HG02840 (cell line): Measurements from ENCODE around the gene GART.
"Not testable (repeated sequence)": the region's sequence is repeated elsewhere in the genome, so short reads cannot be mapped to it uniquely, and the experiment has no call there.

Experiments
- ATAC-seq: cut with Tn5 transposase; IDR thresholded peaks from one replicate; pipeline ENCODE4 v1.9.1; 2021; ENCODE audit warnings: mild to moderate bottlenecking, moderate library complexity, moderate number of reproducible peaks; ENCODE audit not compliant: unreplicated experiment, low FRiP score

Gene GART

DNA sequence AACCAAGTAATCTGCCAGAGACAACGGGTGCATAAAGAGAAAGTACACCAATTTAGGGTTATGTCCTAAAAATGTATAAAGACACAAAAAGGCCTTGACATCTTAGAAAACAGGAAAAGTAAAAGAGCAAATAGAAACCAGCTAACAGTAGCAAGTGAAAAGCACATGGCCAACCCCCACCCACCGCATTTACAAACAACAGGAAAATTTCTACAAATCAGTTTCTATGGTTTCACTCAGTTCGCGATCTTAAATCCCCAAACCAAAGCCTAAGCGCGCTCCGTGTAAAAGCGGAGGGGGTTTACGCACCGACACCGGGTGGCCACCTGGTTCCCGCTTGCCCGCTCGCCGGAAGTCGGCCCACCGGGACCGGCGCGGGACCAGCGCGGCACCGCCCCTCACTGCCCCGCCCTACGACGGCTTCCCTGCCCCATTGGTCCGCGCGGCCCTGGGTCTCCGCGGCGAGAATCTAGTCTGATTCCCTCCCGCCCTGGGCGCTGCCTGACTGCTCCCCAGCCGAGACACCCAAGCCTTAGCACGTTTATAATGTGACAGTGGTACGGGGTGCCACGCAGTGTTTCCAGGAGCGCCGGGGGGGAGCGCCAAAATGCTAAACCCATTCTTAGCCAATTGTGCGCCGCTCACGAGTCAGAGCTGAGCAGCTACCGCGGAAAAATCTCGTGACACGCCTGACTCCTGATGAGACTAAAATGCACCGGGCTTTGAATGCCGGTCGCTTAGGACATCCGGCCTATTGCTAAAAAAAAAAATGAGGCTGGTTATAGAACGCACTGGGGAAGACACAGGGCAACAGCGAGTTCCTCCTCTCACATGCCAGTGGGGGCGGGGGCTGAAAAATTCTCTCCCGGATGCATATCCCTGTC lies at the start of gene GART:
GART (minus strand) TSS at position 362 of the 884 bp plus-strand sequence. CDS start 2,802 bp downstream, outside the sequence.
- peak; percentile 48 for ATAC-seq

DNA sequence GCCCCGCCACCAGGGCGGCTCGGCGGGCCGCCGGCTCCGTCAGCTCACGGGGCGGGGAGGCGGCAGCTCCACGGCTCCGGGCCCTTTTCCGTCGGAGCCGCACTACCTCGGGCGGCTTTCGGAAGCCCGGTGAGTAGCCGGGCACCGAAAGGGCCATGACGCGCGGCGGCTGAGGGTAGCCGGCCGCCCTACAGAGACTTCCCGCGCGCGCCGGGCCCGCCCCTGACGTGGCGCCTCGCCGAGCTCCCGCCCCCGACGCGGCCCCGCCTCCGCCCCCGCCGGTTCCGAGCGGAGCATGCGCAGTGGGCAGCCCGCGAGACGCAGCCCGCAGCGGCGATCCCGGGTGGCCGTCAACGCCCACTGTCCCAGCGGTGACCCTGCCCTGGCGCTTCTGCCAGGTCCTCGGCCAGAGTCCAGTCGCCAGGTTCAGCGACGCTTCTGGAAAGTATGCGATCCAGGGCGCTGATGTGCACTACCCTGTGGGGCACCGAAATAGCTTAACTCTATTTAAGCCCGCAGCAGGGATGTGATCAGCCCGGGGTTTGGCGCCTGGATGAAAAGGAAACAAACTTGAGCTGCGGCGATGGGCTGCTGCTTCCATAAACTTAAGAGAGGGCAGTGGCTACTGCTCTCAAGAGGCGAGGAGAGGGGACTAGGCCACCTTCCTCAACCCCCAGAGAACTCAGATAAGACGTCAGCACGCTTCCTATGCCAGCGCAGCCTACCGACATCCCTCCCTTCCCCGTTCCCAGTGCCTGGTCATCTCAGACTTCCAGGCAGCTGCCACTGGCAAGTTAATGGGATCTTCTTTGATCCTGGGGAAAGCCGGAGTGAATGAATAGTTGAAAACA lies 46.8 kb upstream of the GART start, which contains the start of gene DONSON:
DONSON (minus strand) TSS at position 200 of the 851 bp plus-strand sequence; CDS start at position 157, 43 bp downstream.
- ATAC-seq: peak; percentile 92

DNA sequence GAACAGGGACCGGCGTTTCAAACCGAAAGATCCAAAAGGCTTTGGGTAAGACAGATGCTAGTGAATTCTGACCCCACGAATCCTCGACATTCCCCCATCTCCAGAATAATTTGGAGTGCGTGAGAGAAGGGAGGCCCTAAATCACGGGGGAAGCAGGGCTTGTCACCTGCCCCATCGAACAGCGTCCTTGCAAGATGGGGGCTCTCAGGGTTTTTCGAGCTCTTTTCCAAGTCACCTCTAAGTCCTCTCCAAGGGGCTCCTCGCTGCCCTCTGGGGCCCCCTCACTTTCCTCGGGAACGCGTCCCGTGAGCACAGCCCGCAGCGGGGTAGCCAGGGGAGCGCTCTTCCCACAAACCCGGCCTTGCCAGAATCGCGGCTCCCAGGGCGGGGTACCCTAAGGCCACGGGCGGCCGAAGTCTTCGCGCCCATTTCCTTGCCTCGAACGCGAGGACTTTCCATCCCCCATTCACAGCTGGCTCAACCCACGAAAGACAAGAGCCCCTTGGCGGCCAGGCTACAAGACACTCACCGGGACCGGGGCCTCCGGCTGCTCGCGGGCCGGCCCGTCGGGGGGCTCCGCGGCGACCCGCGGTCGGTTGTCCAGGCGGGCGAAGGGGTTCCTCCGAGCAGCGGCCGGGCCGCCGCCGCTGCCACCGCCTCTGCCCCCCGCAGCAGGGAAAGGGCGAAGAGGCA lies 46.0 kb upstream of the GART start:
- peak; percentile 35 for ATAC-seq

DNA sequence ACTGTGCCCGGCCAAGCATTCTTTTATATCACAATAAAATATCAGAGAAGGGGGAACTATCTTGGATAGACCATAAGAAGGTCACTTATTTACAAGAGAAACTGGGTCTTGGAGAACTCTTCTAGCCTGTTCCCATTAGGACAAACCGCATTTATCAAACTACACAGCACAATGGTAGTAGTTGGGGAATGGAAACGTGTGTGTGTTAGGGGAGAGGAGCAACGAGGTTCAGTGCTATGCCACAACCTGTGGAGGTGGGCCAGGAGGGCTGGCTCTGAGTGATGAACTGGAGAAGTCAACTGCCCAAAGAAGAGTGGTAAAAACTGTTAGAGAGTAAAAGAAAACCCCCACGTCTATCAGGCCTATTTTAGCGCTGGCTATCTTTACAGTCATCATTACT lies 45.0 kb upstream of the GART start:
- ATAC-seq: no peak

DNA sequence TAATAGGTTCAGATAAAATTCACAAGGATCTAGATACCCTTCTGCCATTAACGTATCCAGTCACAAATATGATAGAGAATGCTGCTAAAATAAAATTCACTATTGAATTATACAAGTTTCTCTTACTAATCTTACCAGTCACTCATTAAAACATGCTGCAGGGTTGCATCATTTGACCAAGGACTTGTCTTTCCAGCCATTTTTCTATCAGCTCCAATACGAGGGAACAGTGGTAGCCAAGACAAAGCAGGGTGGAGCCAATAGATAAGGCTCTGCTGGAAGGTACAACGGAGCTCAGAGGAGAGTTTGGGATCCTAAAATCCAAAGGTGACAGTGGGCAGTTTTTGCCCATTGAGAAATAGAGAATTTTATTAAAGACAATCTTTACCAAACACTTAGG lies 42.5 kb upstream of the GART start:
- ATAC-seq: no peak

DNA sequence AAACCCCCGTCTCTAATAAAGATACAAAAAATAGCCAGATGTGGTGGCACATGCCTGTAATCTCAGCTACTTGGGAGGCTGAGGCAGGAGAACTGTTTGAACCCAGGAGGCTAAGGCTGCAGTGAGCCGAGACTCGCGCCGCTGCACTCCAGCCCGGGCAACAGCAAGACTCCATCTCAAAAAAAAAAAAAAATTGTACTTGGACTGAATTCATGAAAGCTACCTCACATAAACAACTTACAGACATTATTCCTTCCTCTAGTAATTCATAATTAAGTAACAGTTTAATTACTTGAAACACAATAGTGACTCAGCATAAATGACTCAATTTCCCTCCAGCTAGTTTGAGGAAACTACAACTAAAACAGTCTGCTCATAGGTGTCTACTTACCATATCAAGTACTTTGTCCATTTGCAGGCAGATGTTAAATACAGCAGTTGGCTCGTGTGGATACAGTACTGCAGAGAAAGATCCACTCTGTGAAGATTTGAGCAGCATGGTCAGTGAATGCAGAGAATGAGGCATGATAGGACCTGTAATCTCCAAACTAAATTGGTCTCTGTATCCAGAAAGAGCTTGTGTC lies 37.1 kb upstream of the GART start:
- ATAC-seq: no peak

DNA sequence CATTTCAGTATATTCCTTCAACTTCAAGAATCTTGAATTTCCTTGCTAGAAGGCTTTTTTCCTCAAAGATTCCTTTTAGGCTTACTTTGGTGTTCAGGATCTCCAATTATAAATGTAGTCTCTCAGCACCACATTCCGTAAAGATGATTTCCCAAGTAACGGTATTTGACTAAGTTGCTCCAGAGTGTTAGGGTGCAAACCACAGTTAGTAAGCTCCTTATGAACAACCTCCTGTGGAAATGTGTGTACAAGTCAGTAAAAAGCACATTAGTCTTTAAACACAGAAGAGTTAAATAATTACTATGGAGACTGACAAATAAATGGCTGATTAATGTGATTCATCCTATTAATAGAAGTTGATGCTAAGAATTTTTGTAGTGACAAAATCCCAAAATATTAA lies 36.3 kb upstream of the GART start:
- no peak for ATAC-seq

DNA sequence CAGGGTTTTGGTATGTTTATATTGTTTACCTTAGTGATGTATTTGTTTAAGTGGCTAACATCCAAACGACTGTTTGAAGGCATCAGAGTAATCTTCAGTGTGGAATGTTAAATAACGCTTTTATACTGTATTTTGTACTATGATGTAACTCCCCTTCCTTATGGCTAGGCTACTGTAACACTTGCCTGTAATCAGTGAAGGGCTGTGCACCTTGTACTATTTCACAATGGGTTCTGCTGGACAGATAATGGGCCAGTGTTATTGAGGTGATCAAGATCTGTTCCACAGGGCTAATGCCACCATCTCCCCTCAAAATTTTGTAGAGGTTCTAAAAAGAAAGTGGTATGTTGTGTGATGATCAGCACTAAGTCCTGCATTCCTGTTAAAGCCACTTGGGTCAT lies 34.8 kb upstream of the GART start:
- ATAC-seq: not testable (repeated sequence)

DNA sequence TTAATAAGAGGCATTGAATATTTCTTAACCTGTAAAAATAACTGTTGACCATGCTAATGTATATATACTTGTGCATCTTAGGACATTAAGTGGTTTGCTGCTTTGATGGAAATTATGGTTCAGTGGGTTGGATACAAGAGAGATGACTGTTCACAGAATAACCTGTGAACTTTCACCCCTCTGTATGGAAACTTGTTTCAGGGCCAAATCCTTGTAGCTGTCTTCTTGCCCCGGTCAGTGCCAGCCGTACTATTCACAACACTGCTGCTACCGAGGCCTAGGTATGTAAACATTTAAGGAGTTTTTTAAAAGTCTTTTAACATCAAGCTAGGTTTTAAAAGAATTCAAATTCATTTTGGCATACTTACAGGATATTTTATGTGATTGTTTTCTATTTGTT lies 30.4 kb upstream of the GART start:
- no peak for ATAC-seq

DNA sequence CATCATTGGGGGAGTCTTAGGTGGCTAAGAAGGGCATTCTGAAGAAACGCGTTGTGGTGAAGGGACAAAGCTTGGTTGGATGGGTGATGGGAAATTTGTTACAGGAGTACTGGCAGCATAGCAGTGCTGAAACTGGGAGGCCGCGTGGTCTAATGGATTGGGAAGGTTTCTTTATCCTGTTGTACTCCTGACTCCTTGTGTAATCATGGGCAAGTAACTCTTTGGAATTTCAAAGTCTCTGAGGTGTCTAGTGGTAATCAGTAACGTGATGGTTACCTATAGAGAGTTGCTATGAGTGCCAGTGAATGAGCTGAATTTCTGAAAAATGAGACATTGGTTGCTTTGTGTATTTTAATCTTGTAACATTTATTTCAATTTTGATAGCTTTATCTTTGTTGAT lies 28.1 kb upstream of the GART start:
- ATAC-seq: no peak

DNA sequence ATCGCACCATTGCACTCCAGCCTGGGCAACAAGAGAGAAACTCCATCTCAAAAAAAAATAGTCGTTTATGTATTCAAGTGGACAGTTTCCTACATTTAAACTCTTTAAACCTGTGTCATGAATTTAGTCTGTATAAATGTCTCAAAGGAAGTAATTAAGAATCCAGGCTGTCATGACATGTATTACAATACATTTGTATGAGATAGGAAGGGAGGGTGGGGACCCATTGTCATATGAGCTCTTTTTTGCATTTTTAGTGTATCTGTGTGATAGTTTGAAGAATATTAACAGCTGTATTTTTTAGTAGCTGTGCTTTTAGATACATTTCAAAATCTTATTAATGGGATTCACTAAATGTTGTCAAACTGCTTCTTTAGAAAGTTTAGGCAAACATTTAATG lies 26.5 kb upstream of the GART start:
- ATAC-seq: no peak

DNA sequence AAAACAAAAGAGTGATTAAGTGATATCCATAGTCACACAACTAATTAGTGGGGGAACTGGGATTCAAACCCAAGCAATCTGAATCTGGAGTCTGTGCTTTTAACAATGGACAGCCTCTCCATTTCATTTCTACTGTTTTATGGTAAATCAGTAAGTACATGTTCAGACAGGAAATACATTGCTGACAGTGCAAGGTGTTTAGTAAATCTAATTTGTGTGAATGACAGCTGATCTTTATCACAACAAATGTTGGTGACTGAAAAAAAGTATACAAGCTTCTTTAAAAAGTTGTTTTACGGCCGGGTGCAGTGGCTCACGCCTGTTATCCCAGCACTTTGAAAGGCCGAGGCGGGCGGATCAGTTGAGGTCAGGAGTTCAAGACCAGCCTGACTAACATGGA lies 26.0 kb upstream of the GART start:
- no peak for ATAC-seq

DNA sequence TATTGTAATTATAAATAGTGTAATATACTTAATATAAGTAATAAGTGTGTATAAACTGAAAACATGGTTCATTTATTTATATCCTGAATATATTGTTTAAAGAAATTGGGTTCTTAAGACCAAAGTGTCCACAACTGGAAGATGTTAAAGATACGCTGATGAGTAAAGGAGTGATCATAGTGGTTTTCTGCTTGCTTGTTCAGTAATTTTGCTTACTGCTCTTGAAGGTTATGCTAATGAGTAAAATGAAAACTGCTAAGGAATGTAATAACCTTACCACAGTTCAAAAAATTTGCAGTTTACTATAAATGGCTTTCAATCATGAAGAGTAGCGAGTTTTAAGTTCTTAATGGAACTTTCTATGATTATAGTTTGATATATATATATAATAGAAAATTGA lies 24.6 kb upstream of the GART start:
- no peak for ATAC-seq

DNA sequence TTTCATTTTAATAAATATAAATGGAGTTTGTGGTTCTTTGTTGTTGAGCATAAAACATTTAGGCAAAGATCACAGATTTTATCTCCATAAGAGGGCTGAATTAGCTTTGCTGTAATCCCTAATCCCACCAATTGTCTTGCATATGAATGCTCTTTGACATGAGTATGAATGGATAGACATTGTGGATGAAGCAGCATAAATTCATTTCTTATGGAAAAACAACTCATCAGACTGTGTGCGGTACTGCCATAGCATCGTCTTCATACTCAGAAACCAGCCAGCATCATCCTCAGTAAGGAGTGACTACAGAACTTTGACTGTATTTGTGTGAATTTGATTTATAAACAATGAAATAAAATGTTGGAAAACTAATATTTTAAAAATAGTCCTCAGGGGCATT lies 20.5 kb upstream of the GART start:
- no peak for ATAC-seq

DNA sequence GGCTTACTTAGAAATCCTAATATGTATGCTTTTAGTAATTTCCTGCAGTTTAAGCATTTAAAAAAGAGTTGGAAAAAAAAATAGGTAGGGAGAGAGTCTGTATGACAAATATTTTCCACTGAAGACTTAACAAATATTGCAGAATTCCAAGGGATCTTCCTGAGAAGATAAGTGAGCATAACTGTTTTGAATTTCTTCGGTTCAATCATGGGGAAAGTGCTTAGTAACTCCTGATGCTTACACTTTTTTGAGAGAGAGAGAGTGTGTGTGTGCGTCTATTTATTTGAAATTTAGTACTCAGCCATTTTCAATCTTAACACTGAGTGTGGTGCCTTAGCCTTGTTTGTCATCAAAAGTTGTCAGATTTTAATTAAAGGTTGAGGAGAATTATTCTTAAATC lies 19.5 kb upstream of the GART start:
- no peak for ATAC-seq

DNA sequence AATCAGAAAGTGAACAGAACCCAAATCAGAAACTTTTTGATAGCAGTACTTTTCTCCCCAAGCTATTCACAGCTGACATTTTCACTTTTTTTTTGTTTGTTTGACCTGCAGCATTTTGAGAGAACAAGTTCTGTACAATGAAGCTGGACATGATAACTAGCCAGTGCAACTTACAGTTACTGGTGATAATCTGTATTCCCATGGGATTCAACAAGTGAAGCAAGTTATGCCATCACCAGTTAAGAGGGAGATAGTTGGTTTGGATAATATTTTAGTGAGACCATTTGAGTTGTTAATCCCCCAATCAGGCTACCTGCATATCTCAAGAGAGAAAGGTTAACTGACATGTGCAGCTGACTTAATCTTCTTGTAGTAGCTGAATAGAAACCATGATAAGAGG lies 19.0 kb upstream of the GART start:
- no peak for ATAC-seq

DNA sequence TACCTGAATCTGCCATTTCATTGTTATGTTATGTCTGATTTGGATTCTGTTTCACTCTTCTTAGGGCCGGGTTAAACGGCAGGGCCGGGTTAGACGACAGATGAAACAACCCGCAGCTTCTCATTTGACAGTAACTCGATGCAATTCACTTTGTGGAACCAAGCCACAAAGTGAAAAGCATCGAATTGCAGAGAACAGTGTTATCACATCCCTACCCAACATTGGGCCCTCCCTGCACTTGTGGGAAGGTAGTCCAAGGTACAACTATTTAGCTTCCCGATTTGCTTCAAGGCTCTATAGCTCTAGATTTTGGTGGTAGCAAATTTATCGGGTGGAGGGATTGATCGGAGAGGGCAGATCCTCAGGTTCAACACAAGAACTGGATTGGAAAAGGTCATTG lies 17.9 kb upstream of the GART start:
- ATAC-seq: no peak

DNA sequence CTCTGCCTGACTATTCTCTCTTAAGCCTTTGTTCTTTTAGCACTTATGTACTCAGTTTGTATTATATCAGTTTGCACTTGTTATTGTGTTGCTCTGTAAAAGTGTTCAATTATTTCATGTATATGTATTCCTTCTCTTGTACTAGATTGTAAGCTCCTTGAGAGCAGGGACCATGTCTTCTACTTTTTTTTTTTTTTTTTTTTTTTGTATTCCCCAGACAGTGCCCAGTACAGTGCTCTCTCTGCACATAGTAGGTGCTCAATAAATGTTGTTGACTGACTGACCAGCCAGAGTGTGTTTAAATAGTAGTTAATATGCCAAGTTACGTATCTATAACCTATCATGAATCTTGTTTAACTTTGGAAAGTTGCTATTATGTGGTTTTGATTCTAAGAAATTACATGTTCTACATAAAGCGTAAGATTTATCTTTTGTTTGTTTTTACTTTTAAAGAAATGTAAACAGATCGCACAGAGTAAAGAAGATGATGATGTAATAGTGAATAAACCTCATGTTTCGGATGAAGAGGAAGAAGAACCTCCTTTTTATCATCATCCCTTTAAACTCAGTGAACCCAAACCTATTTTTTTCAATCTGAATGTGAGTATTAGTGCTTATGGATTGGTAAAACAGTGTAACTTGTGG lies 17.0 kb upstream of the GART start:
- ATAC-seq: no peak

DNA sequence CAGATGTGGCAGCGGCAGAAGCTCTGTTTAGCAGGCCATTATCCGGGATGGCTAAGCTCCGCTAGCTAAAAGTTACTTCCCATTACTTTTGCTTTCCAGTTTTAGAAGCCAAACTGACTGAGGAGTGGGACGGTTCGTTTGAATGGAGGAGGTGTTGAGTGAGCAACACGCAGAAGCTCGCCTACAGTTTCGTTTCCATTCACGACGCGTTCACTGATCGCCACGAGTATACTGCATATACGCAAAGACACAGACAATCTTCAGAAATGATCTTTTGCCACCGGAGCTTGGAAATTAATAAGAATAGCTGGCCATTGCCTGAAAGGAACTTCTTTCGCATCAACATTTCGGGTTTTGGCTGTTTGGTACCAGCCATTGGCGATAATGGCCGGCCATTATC lies 15.5 kb upstream of the GART start:
- no peak for ATAC-seq

DNA sequence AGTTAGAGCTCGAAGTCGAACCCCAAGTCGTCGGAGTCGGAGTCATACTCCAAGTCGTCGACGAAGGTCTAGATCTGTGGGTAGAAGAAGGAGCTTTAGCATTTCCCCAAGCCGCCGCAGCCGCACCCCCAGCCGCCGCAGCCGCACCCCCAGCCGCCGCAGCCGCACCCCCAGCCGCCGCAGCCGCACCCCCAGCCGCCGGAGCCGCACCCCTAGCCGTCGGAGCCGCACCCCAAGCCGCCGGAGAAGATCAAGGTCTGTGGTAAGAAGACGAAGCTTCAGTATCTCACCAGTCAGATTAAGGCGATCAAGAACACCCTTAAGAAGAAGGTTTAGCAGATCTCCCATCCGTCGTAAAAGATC lies 13.0 kb upstream of the GART start:
- ATAC-seq: no peak
